SU-DHL-6 (cell line): ENCODE measurements around the gene ID4.

Experiments used
- H2AFZ ChIP-seq: fragments of 200-600 bp; sonication (generic); 2 replicates; pipeline ENCODE4 v1.6.1; 2014; ENCODE audit warnings: low read depth, mild to moderate bottlenecking, moderate library complexity, mixed read lengths, antibody characterized with exemption, low read length; ENCODE audit not compliant: severe bottlenecking
- H3F3A ChIP-seq: fragments of 200-600 bp; shearing (Covaris generic); 2 replicates; pipeline ENCODE4 v1.6.0; 2016; ENCODE audit warnings: antibody characterized with exemption, mild to moderate bottlenecking; ENCODE audit not compliant: insufficient read depth
- H3K27ac ChIP-seq: fragments of 200-600 bp; sonication (generic); 2 replicates; pipeline ENCODE4 v1.5.1; 2016; ENCODE audit warnings: low read depth, mild to moderate bottlenecking, low read length, moderate library complexity, mixed read lengths
- H3K27me3 ChIP-seq: fragments of 200-600 bp; sonication (generic), shearing (Covaris generic); 2 replicates; pipeline ENCODE4 v1.6.0; 2014; ENCODE audit warnings: mild to moderate bottlenecking, low read length
- H3K36me3 ChIP-seq: fragments of 200-600 bp; sonication (generic); 2 replicates; pipeline ENCODE4 v1.6.1; 2014; ENCODE audit warnings: mild to moderate bottlenecking, low read length, mixed read lengths
- H3K4me2 ChIP-seq: fragments of 300-600, 200-600 bp; shearing (Covaris generic), sonication (generic); 2 replicates; pipeline ENCODE4 v1.6.0; 2014; ENCODE audit warnings: low read length, low read depth, mild to moderate bottlenecking; ENCODE audit not compliant: poor library complexity, severe bottlenecking
- H3K4me3 ChIP-seq: fragments of 200-600 bp; sonication (generic); 2 replicates; pipeline ENCODE4 v1.5.1; 2014; ENCODE audit warnings: antibody characterized with exemption, low read length, mild to moderate bottlenecking, mixed read lengths; ENCODE audit not compliant: insufficient read depth, poor library complexity, severe bottlenecking
- H3K79me2 ChIP-seq: fragments of 200-600 bp; sonication (generic); 2 replicates; pipeline ENCODE4 v1.6.1; 2014; ENCODE audit warnings: mild to moderate bottlenecking, low read length, moderate library complexity; ENCODE audit not compliant: insufficient read depth
- H3K9ac ChIP-seq: fragments of 200-600 bp; sonication (generic); 2 replicates; pipeline ENCODE4 v1.7.0; 2014; ENCODE audit warnings: mild to moderate bottlenecking, low read length
- H3K9me2 ChIP-seq: fragments of 200-600 bp; sonication (generic); replicated peaks from 2 replicates; pipeline ENCODE4 v1.6.1; 2014; ENCODE audit warnings: low read length; ENCODE audit not compliant: insufficient read depth
- H3K9me3 ChIP-seq: fragments of 200-600 bp; sonication (generic); 2 replicates; pipeline ENCODE4 v1.6.1; 2014; ENCODE audit warnings: low read length, mixed read lengths; ENCODE audit not compliant: insufficient read depth
- H4K20me1 ChIP-seq: fragments of 200-600 bp; sonication (generic); 2 replicates; pipeline ENCODE4 v1.6.1; 2014; ENCODE audit warnings: low read depth, mild to moderate bottlenecking, antibody characterized with exemption, low read length, moderate library complexity, mixed read lengths
- CTCF ChIP-seq: fragments of 200-600 bp; sonication (generic); IDR thresholded peaks from one replicate; pipeline ENCODE4 v1.5.1; 2017; ENCODE audit warnings: antibody characterized with exemption, mild to moderate bottlenecking, low read length, moderate library complexity; ENCODE audit not compliant: insufficient read depth, poor library complexity, severe bottlenecking
- EZH2phosphoT487 ChIP-seq: fragments of 200-600 bp; sonication (generic), shearing (Covaris generic); conservative IDR thresholded peaks from 2 replicates; pipeline ENCODE4 v1.6.1; 2018; ENCODE audit warnings: mild to moderate bottlenecking, antibody characterized with exemption, low read length, moderate library complexity, mixed read lengths

The ID4 gene

GRCh38 chr6:19805129-19805481, 32.1 kb upstream of the ID4 start:
- Histone ChIP-seq H2AFZ (no peak overlapping the region), H3K4me2 (no peak overlapping the region), H3K9ac (no peak overlapping the region), H3K4me3 (no peak overlapping the region), H3K36me3 (no peaks in the 10 kb centered on the region), H3K9me3 (no peaks in the 10 kb centered on the region), H3K9me2 (no peaks in the 10 kb centered on the region), H3K27me3 (no peaks in the 10 kb centered on the region), H3K79me2 (no peaks in the 10 kb centered on the region), H3F3A (no peaks in the 10 kb centered on the region), H3K27ac (no peak overlapping the region), H4K20me1 (no peaks in the 10 kb centered on the region)
- no peak for TF ChIP-seq CTCF

GRCh38 chr6:19806971-19807396, 30.2 kb upstream of the ID4 start:
- Histone ChIP-seq H2AFZ (no peak overlapping the region), H3K4me3 (no peak overlapping the region), H3K9ac (no peak overlapping the region), H3K27ac (no peak overlapping the region), H3K36me3 (no peaks in the 10 kb centered on the region), H4K20me1 (no peaks in the 10 kb centered on the region), H3K4me2 (no peak overlapping the region), H3F3A (no peaks in the 10 kb centered on the region), H3K9me3 (no peaks in the 10 kb centered on the region), H3K79me2 (no peaks in the 10 kb centered on the region), H3K27me3 (no peaks in the 10 kb centered on the region), H3K9me2 (no peaks in the 10 kb centered on the region)
- TF ChIP-seq CTCF (no peak), EZH2phosphoT487 (no peak)

- Histone ChIP-seq H3F3A (no peaks in the 10 kb centered on the region), H3K27ac (no peak overlapping the region), H3K4me3 (no peak overlapping the region), H3K9me2 (no peaks in the 10 kb centered on the region), H3K9ac (no peak overlapping the region), H3K79me2 (no peaks in the 10 kb centered on the region), H2AFZ (no peak overlapping the region), H3K27me3 (no peaks in the 10 kb centered on the region), H3K9me3 (no peaks in the 10 kb centered on the region), H3K4me2 (no peak overlapping the region), H4K20me1 (no peaks in the 10 kb centered on the region), H3K36me3 (no peaks in the 10 kb centered on the region)
- TF ChIP-seq EZH2phosphoT487, result no peak
- no peak for TF ChIP-seq CTCF
Observed at GRCh38 chr6:19811397-19812079, 25.6 kb upstream of the ID4 start.
